NCI-H2227 (cell line): Measurements from ENCODE around the gene BCR.

Experiments used
- DNase-seq: peaks from one replicate; lab custom pipeline; 2025; ENCODE audit not compliant: unreplicated experiment; lab: John Stamatoyannopoulos, UW

BCR gene

DNA sequence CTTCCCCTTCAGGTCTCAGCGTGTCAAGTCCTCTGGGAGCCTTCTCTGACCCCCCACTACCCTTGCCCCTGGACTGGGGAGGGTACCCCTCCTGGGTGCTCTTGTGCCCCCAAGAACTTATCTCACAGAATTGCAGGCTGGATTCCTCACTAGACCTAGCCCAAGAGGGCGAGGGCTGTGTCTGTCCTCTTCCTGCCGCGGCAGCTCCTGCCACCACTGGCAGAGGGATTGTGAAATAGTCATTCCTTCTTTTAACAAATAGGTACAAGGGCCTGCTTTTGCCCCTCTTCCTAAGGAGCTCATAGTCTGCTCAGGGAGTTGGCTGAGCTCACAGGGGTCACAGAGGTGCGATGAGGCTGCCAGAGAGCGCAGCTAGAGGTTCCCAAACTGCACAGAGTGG lies 29.5 kb upstream of the BCR start:
- DNase-seq = no peak

DNA sequence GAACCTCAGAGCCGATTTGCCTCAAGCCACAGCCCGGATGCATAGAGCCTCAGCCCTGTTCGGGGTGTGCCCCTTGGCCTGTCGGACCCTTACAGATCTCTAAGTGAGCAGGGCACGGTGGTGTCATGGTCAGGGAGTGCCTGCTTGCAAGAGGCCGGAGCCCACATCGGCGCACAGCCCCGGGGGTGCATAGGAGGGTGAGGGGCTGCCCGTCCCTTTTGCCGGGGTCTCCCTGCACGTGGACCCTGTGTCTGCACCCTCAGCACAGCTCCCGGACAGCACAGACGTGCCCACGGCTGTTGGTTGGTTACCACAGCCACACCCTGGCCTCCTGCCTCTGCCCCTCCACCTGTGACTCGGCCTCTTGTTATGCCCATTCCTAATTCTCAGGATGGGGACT lies 28.5 kb upstream of the BCR start:
- no peak for DNase-seq

DNA sequence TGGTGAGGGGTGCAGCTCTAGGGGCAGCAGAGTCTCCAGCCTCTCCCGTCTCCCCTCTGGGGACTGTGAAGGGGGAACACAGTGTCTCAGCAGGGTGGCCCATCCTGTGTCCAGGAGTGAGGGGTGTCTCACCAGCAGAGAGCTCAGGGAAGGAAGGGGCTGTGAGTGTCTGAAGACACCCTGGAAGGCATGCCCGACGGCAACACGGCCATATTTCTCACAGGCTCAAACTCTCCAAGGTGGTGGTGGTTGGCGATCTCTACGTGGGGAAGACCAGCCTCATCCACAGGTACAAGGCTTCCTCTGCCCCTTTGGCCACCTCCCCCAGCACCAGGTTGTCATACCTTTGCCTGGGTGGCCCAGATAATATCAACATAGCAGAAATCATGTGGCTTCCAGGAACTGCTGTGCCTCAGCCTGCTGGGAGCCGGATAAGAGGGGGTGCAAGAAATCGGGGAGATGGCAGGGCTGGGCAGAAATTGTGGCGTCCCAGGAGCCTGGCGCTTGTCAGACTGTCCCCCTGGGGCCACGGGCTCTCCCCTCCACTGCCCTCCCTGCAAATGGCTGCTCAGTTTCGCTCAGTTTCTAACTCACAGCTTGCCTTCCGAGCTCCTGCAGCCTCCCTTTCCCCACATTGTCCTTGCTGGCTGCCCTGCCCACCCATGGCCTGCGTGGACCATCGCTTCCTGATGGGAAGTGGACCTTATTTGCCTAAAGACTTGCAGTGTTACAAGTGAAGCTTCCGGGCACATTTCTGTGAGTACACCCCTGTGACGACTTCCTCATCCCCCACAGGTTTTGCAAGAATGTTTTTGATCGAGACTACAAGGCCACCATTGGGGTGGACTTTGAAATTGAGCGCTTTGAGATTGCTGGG lies 27.8 kb upstream of the BCR start:
- DNase-seq = no peak

DNA sequence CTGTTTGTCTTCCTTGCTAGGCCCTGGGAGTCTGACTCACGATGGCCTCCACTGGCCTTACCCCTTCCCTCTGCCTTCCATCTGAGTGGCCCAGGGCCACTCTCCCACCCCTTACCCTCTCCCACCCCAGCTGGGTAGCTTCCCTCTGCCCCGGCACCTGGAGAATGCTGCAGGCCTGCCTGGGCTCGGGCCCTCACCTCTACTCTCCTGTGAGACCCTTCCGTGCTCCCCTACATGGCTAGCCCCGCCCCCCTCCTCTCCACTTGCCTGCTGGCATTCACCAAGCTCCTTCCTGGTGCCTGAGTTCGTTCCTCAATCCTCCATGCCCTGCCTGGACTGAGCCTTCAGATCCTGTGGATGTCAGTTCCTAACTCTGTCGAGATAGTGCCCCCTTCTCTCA lies 26.3 kb upstream of the BCR start:
- DNase-seq = no peak

DNA sequence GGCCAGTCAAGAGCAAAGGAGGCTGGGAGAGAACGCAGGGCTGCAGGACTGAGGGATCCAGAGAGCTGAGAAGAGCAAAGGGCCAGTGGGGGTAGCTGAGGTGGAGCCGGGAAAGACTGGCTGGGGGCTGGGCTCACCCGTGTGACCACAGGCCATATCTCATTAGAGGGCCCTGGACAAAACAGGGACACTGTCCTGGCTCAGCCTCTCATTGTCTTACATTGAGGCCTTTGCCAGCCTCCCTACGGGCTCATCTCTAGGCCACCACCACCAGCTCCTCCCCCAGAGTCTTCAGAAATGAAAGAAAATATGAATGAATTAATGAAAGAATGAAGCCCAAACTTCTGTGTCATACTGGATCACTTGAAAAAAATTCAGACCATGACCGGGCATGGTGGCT lies 25.8 kb upstream of the BCR start:
- no peak for DNase-seq

DNA sequence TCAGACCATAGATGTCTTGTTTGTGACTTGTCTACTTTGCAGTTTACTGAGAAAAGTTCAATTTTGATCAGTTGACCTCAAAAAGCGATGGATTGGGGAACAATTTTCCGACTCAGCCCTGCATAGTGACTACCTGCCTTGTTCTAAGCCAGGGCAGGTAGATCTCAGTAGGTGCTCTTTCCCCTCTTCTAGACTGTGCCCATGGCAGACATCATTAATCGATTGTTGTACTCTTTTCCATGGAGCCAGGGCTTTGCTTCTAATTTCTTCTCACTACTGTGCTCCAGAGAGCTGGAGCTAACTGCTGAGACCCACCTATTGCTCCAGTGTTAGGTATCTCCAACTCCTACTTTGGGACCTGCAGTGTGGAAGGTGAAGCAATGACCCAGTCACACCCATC lies 25.2 kb upstream of the BCR start:
- no peak for DNase-seq

DNA sequence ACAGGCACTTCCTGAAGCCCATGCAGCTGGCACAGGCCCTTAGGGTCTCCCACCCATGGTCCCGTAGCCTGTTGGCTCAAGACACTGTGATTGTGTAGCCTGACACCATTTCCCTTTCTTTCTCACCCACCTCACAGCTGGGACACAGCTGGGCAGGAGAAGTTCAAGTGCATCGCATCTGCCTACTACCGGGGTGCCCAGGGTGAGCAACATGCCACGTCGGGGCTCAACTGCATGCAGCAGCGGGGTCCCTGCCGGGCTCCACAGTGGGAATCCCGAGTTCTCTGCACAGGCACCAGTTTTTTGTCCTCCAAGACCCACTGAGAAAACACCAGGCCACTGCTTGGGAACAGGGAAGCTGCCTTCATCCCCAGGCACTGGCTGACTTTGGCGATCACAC lies 24.5 kb upstream of the BCR start:
- DNase-seq = no peak

DNA sequence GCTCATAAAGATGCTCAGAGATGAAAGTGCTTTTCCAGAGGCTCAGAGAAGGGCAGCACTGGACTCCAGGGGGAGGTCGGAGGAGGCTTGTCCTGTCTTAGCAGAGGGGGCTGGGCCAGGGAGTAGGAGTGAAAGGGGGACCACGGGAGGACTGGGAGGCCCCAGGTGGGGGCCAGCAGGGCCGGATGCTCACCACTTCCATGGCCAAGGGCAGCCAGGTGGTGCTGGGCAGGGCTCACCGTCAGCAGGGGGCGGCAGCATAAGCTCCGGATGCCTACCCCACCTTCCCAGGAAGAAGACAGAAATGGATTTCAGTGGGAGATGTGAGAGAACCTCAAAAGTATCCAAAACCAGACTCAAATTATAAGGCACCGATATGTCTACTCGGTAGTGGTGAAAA lies 24.0 kb upstream of the BCR start:
- DNase-seq = no peak

DNA sequence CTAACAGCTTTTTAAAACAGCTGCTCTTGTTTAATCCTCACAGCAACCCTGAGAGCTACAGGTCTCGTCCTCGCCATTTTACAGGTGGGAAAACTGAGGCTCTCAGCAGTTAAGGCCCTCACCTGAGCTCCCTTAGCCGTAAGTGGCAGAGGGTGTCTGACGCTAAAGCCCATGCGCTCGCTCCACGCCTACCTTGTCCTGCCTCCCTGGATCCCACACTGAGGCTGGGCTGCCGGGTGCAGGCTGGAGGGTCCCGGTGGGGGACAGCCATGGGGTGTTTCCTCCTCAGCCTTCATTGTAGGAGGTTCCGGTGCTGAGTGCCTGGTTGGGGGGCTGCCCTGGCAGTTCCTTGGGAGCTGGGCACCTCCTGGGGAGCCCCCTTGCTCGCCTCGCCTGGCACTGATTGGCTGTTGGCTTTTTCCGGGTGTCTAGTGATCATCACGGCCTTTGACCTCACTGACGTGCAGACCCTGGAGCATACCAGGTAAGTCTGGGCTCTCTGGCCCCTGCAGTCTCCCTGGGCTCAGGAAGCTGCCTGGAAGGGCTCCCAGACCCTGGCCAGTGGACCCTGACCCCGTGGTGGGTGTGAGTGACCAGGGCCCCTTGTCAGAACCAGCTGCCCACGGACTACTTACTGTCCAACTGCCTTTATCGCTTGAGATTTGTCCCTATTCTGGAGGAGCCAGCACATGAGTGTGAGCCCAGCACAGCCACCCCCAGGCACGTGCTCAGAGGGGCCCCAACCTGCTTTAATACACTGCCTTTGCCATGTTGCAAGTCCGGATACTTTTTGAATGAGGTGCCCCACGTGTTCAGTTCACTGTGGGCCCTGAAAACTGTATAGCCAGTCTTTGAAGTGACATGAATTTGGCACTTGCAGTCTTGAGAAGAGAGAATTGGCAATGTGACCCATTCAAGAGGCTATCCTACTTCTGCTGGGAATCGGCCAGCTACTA lies 22.5 kb upstream of the BCR start:
- no peak for DNase-seq

DNA sequence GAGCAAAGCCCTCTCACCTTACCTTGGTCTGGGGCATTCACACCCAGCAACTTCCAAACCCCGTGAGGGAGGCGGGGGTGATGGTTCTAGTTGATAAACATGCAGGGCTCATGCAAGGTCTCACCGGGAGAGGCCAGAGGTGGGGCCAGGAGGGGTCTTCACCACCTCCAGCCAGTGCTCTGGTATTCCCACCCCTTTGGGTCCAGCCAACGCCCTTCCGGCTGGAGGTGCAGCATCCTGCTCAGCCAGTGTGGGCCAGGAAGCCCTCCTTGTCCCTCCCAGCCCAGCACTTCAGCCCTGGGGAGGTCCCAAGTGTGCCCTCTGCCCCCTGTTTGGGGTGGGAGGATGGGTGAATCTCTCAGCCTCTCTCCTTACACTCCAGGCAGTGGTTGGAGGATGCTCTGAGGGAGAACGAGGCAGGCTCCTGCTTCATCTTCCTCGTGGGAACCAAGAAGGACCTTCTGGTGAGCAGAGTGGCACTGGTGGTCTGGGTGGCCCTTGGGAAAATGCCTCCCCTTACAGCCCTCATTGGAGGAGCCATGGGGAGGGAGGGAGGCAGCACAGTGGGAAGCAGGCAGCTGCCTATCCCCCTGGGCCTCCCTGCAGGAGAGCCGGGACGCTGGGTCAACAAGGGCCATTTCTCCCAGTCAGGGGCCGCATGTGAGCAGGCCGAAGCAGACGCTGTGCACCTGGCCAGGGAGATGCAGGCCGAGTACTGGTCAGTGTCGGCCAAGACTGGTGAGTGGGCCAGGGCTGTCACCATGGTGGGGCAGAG lies 21.6 kb upstream of the BCR start:
- no peak for DNase-seq

DNA sequence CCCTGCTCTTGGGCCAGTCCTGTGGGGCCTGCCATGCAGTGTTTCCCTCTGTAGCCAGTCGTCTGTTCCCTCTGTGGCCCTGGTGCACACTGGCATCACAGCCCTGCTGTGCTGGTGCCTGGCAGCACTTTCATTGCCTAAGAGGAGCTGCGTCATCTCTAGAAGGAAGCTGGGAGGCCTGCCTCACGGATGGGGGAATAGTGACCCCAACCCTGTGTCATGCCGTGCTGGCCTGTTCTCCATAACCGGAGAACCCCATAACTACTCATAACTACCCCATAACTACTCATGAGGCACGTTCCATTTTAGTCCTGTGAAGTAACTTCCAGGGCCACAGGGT lies 21.0 kb upstream of the BCR start:
- no peak for DNase-seq

DNA sequence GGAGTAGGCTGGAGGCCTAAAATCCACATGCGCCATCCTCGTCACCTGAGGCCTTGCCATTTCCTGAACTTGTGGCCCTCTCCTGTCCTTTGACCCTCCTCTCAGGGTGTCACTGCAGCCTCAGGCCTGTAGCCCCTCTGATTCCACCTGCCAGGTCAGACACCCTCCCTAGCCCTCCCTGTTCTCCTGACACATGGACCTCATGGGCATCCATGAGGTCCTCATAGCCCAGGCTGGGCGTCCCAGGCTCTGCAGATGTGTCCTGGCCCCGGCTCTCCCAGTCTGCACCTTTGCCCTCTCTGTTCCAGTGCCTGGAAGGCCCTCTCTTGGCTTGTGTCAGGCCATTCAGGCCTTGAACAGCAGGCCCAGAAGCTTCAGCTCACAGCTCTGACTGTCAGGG lies 19.3 kb upstream of the BCR start:
- DNase-seq = no peak

DNA sequence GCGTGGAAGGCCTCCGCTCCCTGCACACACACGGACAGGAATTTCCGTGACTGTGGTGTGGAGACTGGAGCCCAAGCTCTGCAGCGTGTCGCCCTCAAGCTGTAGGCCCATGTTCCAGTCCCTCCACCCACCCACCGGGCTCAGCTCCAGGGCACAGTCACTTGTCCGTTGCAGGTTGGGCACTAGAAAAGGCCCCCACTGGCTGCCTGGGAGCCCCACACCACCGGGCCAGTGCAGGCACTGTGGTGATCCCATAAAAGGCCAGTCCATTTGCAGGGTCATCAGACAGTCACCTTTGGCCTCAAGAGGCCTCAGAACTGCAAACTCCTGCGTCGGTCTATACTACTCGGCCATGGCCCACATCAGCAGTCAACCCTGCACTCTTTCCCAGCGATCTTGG lies 18.7 kb upstream of the BCR start:
- no peak for DNase-seq

DNA sequence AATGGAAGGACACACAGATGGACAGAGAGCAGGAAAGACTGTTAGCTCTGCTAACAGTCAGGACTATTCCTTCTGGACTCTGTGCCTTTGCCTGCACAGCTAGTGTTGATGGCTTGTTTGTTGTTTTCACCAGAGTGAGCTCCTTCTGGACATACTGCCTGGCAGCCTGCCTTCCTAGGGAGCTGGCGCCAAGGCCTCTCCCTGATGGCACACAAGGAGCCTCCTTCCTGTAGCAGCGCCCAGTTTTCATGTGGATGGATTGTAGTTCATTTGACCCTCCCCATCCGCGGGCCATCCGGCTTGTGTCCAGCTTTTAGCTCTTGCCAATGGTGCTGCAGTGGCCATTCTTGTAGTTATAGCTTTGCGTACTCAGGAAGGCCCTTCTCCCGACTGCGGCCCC lies 16.6 kb upstream of the BCR start:
- DNase-seq = no peak

DNA sequence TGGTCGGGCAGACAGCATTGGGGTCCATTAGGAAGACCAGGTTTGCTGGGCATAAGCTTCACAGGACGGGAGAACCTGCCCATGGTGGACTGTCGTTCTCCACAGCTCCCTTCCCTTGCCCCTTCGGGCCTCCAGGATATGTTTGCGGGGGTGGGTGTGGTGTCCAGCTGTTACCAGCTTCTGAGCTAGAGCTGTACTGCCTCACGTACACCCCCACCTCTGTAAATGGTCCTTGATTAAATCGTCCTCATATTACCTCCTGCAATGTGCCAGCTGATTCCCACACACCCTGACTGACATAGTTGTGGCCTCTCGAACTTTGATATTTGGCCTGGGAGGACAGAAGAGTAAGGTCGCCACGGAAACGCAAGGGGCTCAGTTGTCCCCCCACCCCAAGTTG lies 16.2 kb upstream of the BCR start:
- no peak for DNase-seq

DNA sequence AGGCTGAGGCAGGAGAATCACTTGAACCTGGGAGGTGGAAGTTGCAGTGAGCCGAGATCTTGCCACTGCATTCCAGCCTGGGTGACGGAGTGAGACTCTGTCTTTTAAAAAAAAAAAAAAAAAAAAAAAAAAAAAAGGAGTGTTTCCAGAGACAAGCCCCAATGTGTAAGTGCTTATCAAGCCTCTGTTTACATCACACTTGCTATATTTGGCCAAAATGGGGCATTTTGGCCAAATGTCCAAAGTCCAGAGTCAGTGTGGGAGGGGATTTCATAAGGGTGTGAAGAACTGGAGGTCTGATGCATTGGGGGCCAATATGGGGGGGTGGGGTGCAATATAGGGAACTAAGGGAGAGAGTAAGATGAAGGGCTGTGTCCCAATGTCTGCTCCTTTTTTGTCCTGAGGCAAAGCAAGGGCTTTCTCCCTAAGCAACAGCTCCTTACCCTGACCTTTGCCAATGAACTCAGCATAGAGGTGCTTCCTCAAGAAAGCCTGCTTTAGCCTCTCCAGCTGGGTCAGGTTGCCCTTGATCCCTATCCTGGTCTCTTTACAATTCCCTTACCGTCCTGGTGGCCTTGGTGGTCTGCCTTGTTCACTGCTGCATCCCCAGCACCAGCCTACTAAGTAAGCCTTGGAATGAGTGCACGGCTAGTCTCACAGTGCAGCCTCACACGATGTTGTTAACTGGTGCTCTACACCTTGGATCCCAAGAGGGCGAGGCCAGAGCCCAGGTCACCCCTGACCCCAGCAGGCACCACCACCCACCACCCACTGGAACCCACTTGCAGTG lies 14.1 kb upstream of the BCR start:
- no peak for DNase-seq

DNA sequence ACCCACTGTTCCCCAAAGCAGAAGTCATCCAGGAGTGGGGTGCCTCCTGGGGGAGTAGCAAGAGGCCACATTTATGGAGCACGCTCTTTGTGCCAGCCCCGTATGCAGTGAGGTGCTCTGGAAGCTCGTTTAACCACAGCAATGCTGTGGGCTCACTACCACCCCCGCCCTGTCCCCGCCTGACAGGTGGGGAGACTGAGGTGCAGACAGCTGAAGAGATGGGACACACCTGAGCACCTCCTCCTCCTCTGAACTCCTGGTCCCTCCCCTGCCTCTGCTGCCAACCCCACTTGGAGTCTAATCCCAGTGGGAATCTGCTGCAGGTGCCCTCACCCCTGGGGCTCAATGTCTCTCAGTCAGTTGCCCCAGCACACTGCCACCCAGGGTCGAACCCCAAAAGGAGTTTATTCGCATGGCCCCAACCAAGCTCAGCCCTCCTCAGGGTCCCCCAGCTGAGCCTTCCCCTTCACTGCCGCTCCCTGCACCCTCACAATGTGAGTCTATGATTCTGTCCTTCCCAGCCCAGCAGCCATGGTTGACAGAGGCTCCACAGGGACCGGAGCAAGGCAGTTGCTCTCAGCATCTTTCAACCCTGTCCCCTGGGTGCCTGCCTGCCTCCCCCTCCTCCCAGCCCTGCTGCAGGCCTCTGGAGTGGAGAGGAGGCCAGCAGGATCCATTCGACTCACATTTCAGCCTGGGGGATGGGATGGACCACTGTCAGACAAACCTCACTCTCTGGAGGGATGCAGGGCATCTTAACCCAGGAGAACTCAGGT lies 13.3 kb upstream of the BCR start:
- no peak for DNase-seq

DNA sequence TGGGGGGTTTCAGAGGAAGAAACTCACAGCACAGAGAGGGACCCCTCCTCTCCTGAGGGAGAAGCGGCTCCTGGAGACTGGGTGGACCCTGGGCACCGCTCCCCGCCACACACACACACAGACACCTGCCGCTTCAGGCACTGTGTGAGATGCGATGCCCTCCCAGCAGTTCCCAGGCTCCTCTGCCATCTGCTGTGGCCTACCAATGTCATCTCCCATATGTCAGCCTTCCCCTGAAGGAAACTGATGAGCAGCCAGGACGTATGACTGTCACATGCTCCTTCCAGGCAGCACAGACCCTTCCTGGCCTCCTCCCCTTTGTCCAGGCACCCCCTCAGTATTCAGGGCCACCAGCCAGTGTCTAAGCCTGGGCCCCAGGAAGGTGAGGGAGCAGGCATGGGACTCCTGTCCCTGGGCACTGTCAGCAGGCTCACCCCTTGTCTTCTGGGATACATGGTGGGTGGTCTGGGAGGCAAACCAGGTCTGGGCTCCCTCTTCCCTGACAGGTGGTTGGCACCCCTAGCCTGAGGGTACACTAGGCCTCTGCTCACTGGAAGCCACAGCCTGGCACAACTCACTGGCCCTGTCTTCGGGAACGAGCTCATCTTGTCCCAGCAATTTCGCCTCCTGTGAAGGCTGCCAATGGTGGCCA lies 11.8 kb upstream of the BCR start:
- no peak for DNase-seq

DNA sequence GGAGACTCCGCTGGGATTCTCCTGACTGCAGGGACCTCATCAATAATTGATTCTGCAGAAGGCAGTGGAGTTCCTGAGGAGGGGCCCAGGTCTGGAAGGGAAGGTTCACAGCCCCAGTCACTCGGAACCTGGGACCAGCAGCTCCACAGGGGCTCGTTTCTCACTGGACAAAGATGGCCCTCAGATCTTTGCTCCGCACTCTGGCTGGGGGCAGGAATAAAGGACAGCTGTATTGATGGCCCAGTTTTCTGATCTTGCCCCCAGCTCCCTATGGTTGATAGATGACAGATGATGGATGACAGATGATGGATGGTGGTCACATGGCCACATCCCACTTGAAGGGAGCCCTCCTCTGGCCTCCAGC lies 11.3 kb upstream of the BCR start:
- DNase-seq = no peak
